BJ (cell line): ENCODE results near the gene PDZD4. TPM values are rescaled to one million over a fixed set of nuclear protein-coding genes. Genes with fewer than 3 reads are reported as not detected.

Experiments
- CTCF ChIA-PET: fragments of 350-600 bp; formaldehyde crosslinking; extraction: SDS; loops from one replicate; lab custom pipeline; 2021; ENCODE audit warnings: antibody characterized with exemption, inconsistent platforms; lab: Yijun Ruan, JAX
- POLR2A ChIA-PET: fragments of 300-600 bp; sonication (Branson Sonifier 250); formaldehyde crosslinking; extraction: SDS; loops from one replicate; lab custom pipeline; 2021; ENCODE audit warnings: antibody characterized with exemption; lab: Charles Lee
- DNase-seq: peaks from one replicate; pipeline ENCODE4 v3.0.0-alpha.2; 2011; ENCODE audit warnings: low read depth
- H3K27me3 ChIP-seq: 2 replicates; pipeline ENCODE4 v1.6.0; 2011; ENCODE audit warnings: low read length; ENCODE audit not compliant: control insufficient read depth, insufficient read depth
- H3K36me3 ChIP-seq: 2 replicates; pipeline ENCODE4 v1.5.1; 2011; ENCODE audit warnings: low read length; ENCODE audit not compliant: control insufficient read depth, insufficient read depth
- H3K4me3 ChIP-seq: 2 replicates; pipeline ENCODE4 v1.5.1; 2011; ENCODE audit warnings: low read depth, mild to moderate bottlenecking, control low read depth, low read length
- CTCF ChIP-seq: IDR thresholded peaks from 2 replicates; pipeline ENCODE4 v1.5.1; 2011; ENCODE audit warnings: low read depth, mild to moderate bottlenecking, control low read depth, inconsistent platforms, low read length, moderate library complexity; ENCODE audit not compliant: insufficient read depth
- polyA plus RNA-seq: library from polyadenylated mRNA; depleted of rRNA; stranded (reverse); fragments of >200 nt; gene quantifications from 2 replicates; pipeline ENCODE4 v1.2.3, GENCODE V29; 2011

PDZD4 gene
- polyA plus RNA-seq, 1 experiment: 0.82 TPM

- no peak for TF ChIP-seq CTCF
These were observed 46.8 kb downstream of the PDZD4 start for GRCh38 chrX:153783378-153784013.

GRCh38 chrX:153782871-153783270 is 47.5 kb downstream of the PDZD4 start:
- POLR2A ChIA-PET: no interaction called here
- H3K27me3 ChIP-seq: no peaks in the 10 kb centered on the region
- no peak for DNase-seq
- TF ChIP-seq CTCF: no peak
- CTCF ChIA-PET: no interaction called here
- no peak overlapping the region for H3K4me3 ChIP-seq
- H3K36me3 ChIP-seq: peaks cover 8% of the 10 kb centered on the region; the same call in 1 of the 2 replicates

More at GRCh38 chrX:153783378-153784013, 46.8 kb downstream of the PDZD4 start:
- ChIA-PET POLR2A (no interaction called here), CTCF (no interaction called here)
- no peak for DNase-seq
- H3K36me3 ChIP-seq: peaks cover 10% of the 10 kb centered on the region
- H3K4me3 ChIP-seq: no peak overlapping the region
- no peaks in the 10 kb centered on the region for H3K27me3 ChIP-seq

GRCh38 chrX:153782313-153782712 is 48.0 kb downstream of the PDZD4 start:
- Histone ChIP-seq H3K36me3 (peaks cover 6% of the 10 kb centered on the region; the same call in 1 of the 2 replicates), H3K27me3 (no peaks in the 10 kb centered on the region), H3K4me3 (no peak overlapping the region)
- POLR2A ChIA-PET: no interaction called here
- TF ChIP-seq CTCF: 0 out of 2 replicates have a peak, but pooled peaks have one; percentile 3
- CTCF ChIA-PET: no interaction called here
- DNase-seq: no peak

- H3K36me3 ChIP-seq: peaks cover 4% of the 10 kb centered on the region; the same call in 1 of the 2 replicates
- POLR2A ChIA-PET: no interaction called here
- CTCF ChIA-PET: interaction anchor here (0.8 to 1.0 kb wide), 2 partner anchors 13 to 18 kb away, joined by 3 to 4 read pairs; partner anchors contain the start of gene PLXNB3
- no peak for TF ChIP-seq CTCF
- DNase-seq: no peak
- H3K27me3 ChIP-seq: no peaks in the 10 kb centered on the region
- no peak overlapping the region for H3K4me3 ChIP-seq
These were observed 48.8 kb downstream of the PDZD4 start for GRCh38 chrX:153781428-153782047.

GRCh38 chrX:153780678-153781427 is 49.5 kb downstream of the PDZD4 start, which contains the start of gene SRPK3:
TSS of gene SRPK3 (plus strand) at chrX:153781041. CDS start at chrX:153781087, 46 bp downstream.
- ChIA-PET CTCF (interaction anchor here (1.0 kb wide), 1 partner anchor 17 kb away, joined by 4 read pairs; the partner anchor contains the start of gene PLXNB3), POLR2A (interaction anchor here (0.5 to 0.7 kb wide), 2 partner anchors 64 to 166 kb away, joined by 4 read pairs; no protein-coding TSS in a partner anchor)
- no peak for DNase-seq
- no peak within 1 kb of the TSS for H3K4me3 ChIP-seq
- no peaks in the 10 kb centered on the region for H3K27me3 ChIP-seq
- TF ChIP-seq CTCF: no peak
- peaks cover 3% of the 10 kb centered on the region; the same call in 1 of the 2 replicates for H3K36me3 ChIP-seq
